Measurements from ENCODE around the gene CPN1. TPM values are rescaled to one million over a fixed set of nuclear protein-coding genes. Genes with fewer than 3 reads are reported as not detected.
A peak's percentile ranks its signal among the peaks of the same experiment; 100 is the strongest.

Gene CPN1
- total and polyA plus RNA-seq, 9 of the 15 experiments (the other 6 are each of a cell fraction or from before 2014, with no cell fraction given): 0.15 to 0.17 TPM; not detected in 7

DNA sequence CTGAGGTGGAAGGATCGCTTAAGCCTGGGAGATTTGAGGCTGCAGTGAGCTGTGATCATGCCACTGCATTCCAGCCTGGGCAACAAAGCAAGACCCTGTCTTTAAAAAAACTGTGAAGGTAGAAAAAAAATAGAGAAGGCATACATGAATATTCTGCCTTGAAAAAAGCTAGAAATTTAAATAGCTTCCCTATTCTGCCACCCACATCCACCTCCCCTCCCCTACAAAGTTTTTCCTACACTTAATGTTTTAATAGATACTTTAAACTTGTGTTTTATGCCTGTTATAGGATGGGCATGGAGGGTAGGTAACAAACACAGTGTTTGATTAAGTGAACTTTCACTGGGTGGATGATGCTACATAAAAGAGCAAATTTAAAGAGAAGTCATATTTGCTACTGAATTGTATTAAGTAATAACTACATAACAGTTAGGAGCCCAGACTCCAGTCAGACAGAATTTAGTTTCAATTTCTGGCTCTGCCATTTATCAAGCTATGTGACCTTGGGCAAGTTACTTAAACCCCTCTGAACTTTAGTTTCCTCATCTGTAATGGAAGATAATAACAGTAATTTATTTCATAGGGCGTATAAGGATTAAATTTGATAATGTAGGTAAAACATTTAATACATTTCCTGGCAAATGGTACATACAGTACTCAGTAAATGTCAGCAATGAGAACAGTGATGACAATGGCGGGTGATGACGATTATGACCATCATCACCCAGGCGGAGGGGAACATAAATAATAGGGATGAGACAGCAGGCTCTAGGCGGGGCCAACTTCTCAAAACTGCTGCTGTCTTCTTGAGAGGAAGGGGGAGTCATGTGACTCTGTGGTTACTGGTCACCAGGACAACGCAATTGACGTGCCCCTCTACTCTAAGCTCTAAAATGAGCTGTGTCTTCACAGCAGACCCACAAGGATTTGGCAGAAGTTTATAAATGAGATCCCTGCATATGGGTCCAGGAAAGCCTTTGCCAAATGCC is 87.7 kb downstream of the CPN1 start (continued):
- TF ChIP-seq, protein P1, sequence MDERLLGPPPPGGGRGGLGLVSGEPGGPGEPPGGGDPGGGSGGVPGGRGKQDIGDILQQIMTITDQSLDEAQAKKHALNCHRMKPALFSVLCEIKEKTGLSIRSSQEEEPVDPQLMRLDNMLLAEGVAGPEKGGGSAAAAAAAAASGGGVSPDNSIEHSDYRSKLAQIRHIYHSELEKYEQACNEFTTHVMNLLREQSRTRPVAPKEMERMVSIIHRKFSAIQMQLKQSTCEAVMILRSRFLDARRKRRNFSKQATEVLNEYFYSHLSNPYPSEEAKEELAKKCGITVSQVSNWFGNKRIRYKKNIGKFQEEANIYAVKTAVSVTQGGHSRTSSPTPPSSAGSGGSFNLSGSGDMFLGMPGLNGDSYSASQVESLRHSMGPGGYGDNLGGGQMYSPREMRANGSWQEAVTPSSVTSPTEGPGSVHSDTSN (CRISPR knock-in tag; IDR thresholded peaks at IDR 0.05; ENCODE audit: low read depth): peak; percentile 55; the same call in 1 of the 2 replicates
- TF ChIP-seq, protein P1 (tag; conservative IDR thresholded peaks at IDR 0.05; ENCODE audit: low read depth): peak; percentile 97
- TF ChIP-seq CEBPB (tag; IDR thresholded peaks at IDR 0.05) (no peak), ZNF311 (CRISPR knock-in tag; IDR thresholded peaks at IDR 0.05) (no peak), ZFP1 (CRISPR knock-in tag; IDR thresholded peaks at IDR 0.05) (no peak), KDM1A (IDR thresholded peaks at IDR 0.05) (0 out of 4 replicates have a peak, but pooled peaks of 1 of the 2 experiments have one; percentile 6), FOSL1 (tag; conservative IDR thresholded peaks at IDR 0.05) (peak; percentile 49), ZNF766 (CRISPR knock-in tag; conservative IDR thresholded peaks at IDR 0.05) (no peak), TOE1 (IDR thresholded peaks at IDR 0.05; ENCODE audit: borderline replicate concordance) (peak; percentile 97), TOE1 (CRISPR knock-in tag; IDR thresholded peaks at IDR 0.05; ENCODE audit: borderline replicate concordance, low read depth) (no peak), ZNF780A (CRISPR knock-in tag; IDR thresholded peaks at IDR 0.05) (no peak), PTBP1 (IDR thresholded peaks at IDR 0.05; ENCODE audit: low read depth, low read length) (no peak), CEBPZ (IDR thresholded peaks at IDR 0.05; ENCODE audit: borderline replicate concordance, low read depth, low read length) (no peak), SP2 (IDR thresholded peaks at IDR 0.05; ENCODE audit: extremely low read depth, low read depth, low read length, poor library complexity, severe bottlenecking) (no peak), MED1 (CRISPR knock-in tag; IDR thresholded peaks at IDR 0.05; ENCODE audit: borderline replicate concordance) (no peak), SRSF9 (IDR thresholded peaks at IDR 0.05; ENCODE audit: borderline replicate concordance, low read depth, low read length) (no peak)
- TF ChIP-seq, protein P2, sequence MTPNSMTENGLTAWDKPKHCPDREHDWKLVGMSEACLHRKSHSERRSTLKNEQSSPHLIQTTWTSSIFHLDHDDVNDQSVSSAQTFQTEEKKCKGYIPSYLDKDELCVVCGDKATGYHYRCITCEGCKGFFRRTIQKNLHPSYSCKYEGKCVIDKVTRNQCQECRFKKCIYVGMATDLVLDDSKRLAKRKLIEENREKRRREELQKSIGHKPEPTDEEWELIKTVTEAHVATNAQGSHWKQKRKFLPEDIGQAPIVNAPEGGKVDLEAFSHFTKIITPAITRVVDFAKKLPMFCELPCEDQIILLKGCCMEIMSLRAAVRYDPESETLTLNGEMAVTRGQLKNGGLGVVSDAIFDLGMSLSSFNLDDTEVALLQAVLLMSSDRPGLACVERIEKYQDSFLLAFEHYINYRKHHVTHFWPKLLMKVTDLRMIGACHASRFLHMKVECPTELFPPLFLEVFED (CRISPR knock-in tag; conservative IDR thresholded peaks at IDR 0.05): no peak
- TF ChIP-seq, protein P3, sequence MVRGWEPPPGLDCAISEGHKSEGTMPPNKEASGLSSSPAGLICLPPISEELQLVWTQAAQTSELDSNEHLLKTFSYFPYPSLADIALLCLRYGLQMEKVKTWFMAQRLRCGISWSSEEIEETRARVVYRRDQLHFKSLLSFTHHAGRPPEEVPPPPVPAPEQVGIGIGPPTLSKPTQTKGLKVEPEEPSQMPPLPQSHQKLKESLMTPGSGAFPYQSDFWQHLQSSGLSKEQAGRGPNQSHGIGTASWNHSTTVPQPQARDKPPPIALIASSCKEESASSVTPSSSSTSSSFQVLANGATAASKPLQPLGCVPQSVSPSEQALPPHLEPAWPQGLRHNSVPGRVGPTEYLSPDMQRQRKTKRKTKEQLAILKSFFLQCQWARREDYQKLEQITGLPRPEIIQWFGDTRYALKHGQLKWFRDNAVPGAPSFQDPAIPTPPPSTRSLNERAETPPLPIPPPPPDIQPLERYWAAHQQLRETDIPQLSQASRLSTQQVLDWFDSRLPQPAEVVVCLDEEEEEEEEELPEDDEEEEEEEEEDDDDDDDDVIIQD (CRISPR knock-in tag; IDR thresholded peaks at IDR 0.05): no peak

Measured in K562 (cell line).